ENCODE results near the gene CERS6.
"Not testable (repeated sequence)": the region's sequence is repeated elsewhere in the genome, so short reads cannot be mapped to it uniquely, and the experiment has no call there.

Gene CERS6

DNA sequence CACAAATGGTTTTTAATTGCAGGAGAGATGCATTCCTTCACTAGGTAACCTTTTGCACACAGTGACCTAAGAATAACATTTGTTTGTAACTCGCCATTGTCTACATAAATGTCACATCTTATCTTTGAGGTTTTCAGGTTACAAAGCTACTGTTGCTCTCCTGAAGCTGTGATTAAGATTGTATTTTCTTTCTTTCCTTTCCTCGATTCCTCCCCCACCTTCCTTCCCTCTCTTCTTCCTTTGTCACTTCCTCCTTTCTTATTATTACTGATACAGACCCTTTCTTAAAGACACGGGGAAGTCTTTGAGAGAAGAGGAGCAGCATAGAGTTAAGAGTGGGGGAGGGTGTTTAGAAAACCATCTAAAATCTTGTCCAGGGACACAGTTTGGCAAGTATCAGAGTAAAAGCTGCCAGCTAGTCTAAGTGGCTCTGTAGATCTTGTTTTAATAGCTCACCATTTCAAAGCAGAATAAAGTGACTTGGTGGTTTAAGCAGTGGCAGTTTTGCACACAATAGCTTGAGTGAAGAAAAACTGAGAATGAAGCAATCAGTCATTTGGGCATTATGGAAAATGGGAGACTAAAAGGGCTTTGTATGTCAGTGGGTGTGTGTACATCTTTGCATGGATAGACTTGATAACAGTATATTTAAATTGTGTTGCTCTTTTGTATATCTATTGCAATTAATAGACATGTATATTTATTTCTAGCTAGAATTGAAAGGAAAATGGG, 10.9 kb downstream of the CERS6 start:
- DNase-seq (ENCODE audit: extremely low read depth in 1 of 2, low read depth in 1 of 2): no peak

GRCh38 chr2:168467729-168468128, 11.7 kb downstream of the CERS6 start:
- no peak for DNase-seq (ENCODE audit: extremely low read depth in 1 of 2, low read depth in 1 of 2)

GRCh38 chr2:168468354-168468753, 12.3 kb downstream of the CERS6 start:
- DNase-seq (ENCODE audit: extremely low read depth in 1 of 2, low read depth in 1 of 2): no peak

DNA sequence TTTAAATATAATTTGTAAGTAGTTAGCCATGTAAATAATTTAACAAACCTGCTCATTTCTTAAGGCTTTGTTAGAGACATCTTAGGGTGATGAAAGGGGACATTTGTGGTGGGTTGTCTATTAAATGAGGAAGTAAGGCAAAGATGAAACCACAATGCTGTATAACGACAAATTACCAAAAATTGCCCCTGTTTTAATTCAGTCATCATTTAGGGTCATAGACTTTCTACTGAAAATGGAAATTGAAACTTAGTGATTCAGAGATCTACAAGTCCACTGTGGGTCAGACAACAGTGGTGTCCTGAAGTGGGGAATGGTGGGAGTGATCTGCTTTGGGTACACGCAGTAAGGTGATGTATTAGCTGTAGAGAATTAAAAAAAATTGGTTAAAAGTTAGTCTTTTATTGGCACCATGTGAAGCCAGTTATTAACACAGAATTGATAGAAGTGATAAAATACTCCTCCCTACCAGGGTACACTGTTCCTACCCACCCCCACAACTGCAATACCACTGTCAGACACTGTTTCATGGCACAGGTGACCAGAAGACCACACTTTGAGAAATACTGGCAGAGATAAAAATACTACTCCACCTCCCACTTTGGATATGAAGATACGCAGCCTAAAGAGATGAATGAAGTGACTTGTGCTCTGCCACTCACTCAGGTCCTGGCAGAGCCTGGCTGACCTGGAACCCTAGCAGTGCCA, 13.4 kb downstream of the CERS6 start:
- DNase-seq (ENCODE audit: extremely low read depth in 1 of 2, low read depth in 1 of 2): no peak

- DNase-seq (ENCODE audit: extremely low read depth in 1 of 2, low read depth in 1 of 2): no peak
These were observed 14.5 kb downstream of the CERS6 start for GRCh38 chr2:168470320-168471162.

DNA sequence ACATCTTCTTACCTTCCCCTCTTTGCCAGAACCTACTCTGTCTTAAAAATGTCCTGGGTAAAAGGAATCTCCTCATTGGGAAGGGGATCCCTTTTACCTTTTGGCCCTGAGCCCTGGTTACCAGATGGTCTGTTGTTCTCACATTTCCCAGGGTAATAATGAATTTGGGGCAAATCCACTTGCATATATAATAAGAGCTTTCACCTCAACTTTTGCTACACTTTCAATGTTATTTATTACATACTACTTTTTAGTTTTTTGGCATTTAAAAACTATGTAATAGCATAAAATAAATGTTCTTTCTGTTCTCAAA, 15.0 kb downstream of the CERS6 start:
- DNase-seq (ENCODE audit: extremely low read depth in 1 of 2, low read depth in 1 of 2): no peak

DNA sequence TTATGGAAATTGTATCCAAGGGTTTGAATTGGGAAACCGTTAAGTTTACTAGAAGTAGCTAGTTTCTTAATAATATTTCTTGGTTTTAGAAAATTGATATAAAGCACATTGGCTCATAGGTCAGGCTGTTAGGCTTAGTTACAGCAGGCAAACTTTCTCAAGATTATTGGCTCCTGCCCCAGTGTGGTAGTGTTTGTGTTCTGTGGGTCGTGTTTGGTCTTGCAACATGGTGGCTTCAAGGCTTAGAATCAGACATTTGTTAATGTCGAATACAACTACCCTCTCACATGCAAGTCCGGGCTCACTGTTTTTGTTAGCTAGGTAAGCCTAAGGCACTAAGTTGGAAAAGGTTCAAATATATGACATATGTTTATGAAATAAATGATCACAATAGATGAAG, 19.6 kb downstream of the CERS6 start:
- DNase-seq (ENCODE audit: extremely low read depth in 1 of 2, low read depth in 1 of 2): no peak

- DNase-seq (ENCODE audit: extremely low read depth in 1 of 2, low read depth in 1 of 2): no peak
These were observed 22.1 kb downstream of the CERS6 start for GRCh38 chr2:168478206-168478605.

GRCh38 chr2:168480356-168480755, 24.3 kb downstream of the CERS6 start:
- no peak for DNase-seq (ENCODE audit: extremely low read depth in 1 of 2, low read depth in 1 of 2)

- no peak for DNase-seq (ENCODE audit: extremely low read depth in 1 of 2, low read depth in 1 of 2)
These were observed 24.9 kb downstream of the CERS6 start for GRCh38 chr2:168480825-168481585.

GRCh38 chr2:168482269-168482668, 26.2 kb downstream of the CERS6 start:
- no peak for DNase-seq (ENCODE audit: extremely low read depth in 1 of 2, low read depth in 1 of 2)

- no peak for DNase-seq (ENCODE audit: extremely low read depth in 1 of 2, low read depth in 1 of 2)
These were observed 27.1 kb downstream of the CERS6 start for GRCh38 chr2:168482952-168483831.

- DNase-seq (ENCODE audit: extremely low read depth in 1 of 2, low read depth in 1 of 2): no peak
These were observed 30.4 kb downstream of the CERS6 start for GRCh38 chr2:168486477-168486876.

DNA sequence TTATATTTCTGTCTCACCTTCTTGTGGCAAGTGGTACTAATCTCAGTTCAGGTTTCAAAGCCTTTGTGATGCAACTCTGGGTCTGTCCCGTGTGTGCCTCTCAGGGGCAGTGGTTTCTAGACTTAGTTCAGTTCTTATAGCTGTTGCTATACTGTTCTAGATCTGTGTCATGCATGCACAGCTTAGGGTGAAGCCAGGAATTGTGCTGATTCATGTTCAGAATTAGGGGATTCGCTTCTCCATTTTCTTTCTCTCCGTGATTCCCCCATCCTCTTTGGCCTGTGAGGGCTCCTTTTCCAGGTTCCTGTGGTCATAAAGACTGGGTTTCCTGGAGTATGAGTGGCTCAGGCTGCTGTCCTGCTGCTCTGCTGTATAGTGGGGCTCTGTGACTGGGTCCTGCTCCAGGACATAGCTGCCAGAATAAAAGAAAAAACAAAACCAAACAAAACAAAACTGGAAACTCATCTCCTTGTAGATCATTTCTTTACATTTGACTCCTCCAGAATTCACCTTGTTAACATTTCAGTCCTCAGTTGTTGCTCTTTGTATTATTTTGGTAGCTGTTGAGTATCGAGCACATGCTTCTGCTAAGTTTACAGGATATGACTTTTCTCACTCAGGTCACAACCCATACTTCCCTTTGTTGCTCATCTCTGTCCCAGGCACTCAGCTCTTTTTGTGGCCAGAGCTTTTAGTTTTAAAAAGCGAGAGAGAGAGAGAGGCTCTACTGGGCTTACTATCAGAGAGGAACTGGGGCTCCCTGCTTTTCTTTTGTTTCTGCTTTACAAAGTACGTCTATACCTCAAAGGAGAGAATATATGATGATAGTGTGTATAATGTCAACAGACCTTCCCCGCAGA, 34.2 kb downstream of the CERS6 start:
- peak in 1 of 2 donors; percentile 54 for DNase-seq (ENCODE audit: extremely low read depth in 1 of 2, low read depth in 1 of 2)

GRCh38 chr2:168490946-168491605, 35.0 kb downstream of the CERS6 start:
- DNase-seq (ENCODE audit: extremely low read depth in 1 of 2, low read depth in 1 of 2): no peak

GRCh38 chr2:168491728-168492127, 35.7 kb downstream of the CERS6 start:
- DNase-seq (ENCODE audit: extremely low read depth in 1 of 2, low read depth in 1 of 2): not testable (repeated sequence)

DNA sequence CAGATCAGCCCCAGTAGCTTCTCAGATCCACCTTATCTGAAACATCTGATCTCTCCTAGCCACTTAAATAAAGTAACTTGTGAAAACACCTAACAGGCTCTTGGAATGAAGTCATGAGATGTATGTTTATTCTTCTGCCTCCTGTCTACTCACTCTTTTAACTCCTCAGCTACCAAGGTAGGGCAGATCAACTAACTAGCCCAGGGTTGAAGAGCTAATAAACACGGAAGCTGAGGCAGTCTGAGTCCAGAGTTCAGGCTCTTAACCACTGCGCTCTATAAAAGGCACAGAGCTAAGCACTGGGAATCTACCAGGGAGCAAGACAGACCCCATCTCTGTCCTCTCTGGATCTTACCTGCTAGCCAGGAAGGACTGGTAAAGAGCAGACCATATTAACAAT, 37.1 kb downstream of the CERS6 start:
- not testable (repeated sequence) for DNase-seq (ENCODE audit: extremely low read depth in 1 of 2, low read depth in 1 of 2)

DNA sequence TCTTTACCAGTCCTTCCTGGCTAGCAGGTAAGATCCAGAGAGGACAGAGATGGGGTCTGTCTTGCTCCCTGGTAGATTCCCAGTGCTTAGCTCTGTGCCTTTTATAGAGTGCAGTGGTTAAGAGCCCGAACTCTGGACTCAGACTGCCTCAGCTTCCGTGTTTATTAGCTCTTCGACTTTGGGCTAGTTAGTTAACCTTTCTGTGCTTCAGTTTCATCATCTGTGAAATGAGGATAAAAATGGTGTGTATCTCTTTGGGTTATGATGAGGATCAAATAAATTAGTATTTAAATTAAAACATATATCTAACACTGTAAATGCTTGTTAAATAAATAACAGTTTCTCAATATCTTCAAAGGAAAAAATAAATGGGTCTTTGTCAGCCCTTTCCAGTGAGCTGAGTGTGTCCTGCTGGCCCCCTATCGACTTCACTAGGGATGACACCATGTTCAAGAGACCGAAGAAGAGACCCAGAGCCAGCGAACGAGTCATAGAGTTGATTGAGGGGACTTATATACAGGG, 38.2 kb downstream of the CERS6 start:
- DNase-seq (ENCODE audit: extremely low read depth in 1 of 2, low read depth in 1 of 2): no peak

All from stimulated activated CD8-positive, alpha-beta memory T cell treated with anti-CD3 and anti-CD28 coated beads, Interleukin-7, amount 100 ng/mL, for 48 hours (primary cell).